ENCODE measurements around the gene SMAD5.

The SMAD5 gene

GRCh38 chr5:136222580-136223235 is 90.1 kb downstream of the SMAD5 start:
- Histone ChIP-seq H2AFZ (ENCODE audit: low read length) (no peak overlapping the region), H3K27me3 (replicated peaks; ENCODE audit: insufficient read depth, low read length) (no peaks in the 10 kb centered on the region), H3K36me3 (replicated peaks; ENCODE audit: insufficient read depth, low read length) (no peaks in the 10 kb centered on the region), H3K9me2 (replicated peaks; ENCODE audit: insufficient read depth, low read length) (no peaks in the 10 kb centered on the region), H3K4me1 (ENCODE audit: low read length) (no peaks in the 10 kb centered on the region), H3F3A (ENCODE audit: insufficient read depth, low read length) (no peaks in the 10 kb centered on the region), H4K20me1 (ENCODE audit: insufficient read depth, low read length) (no peaks in the 10 kb centered on the region), H3K79me2 (ENCODE audit: low read length) (no peaks in the 10 kb centered on the region), H3K27ac (ENCODE audit: low read length) (no peak overlapping the region), H3K4me3 (ENCODE audit: low read length) (no peak overlapping the region), H3K4me2 (ENCODE audit: low read depth, low read length) (no peak overlapping the region), H3K9me3 (replicated peaks; ENCODE audit: insufficient read depth, low read length) (no peaks in the 10 kb centered on the region), H3K9ac (ENCODE audit: low read length) (no peak overlapping the region)
- DNase-seq: no peak
- no peak for TF ChIP-seq CTCF (IDR thresholded peaks at IDR 0.05; ENCODE audit: low read length)
- TF ChIP-seq EZH2 (optimal IDR thresholded peaks at IDR 0.05; ENCODE audit: low read depth, low read length): no peak
- TF ChIP-seq EZH2phosphoT487 (IDR thresholded peaks at IDR 0.05; ENCODE audit: low read length): no peak

GRCh38 chr5:136225796-136226195 is 93.2 kb downstream of the SMAD5 start:
- no peaks in the 10 kb centered on the region for H3F3A ChIP-seq (ENCODE audit: insufficient read depth, low read length)
- no peak overlapping the region for H3K4me2 ChIP-seq (ENCODE audit: low read depth, low read length)
- H3K9ac ChIP-seq (ENCODE audit: low read length): no peak overlapping the region
- no peaks in the 10 kb centered on the region for H3K36me3 ChIP-seq (replicated peaks; ENCODE audit: insufficient read depth, low read length)
- no peak overlapping the region for H2AFZ ChIP-seq (ENCODE audit: low read length)
- no peaks in the 10 kb centered on the region for H3K27me3 ChIP-seq (replicated peaks; ENCODE audit: insufficient read depth, low read length)
- DNase-seq: no peak
- H4K20me1 ChIP-seq (ENCODE audit: insufficient read depth, low read length): no peaks in the 10 kb centered on the region
- H3K79me2 ChIP-seq (ENCODE audit: low read length): no peaks in the 10 kb centered on the region
- H3K9me2 ChIP-seq (replicated peaks; ENCODE audit: insufficient read depth, low read length): no peaks in the 10 kb centered on the region
- H3K27ac ChIP-seq (ENCODE audit: low read length): no peak overlapping the region
- H3K4me3 ChIP-seq (ENCODE audit: low read length): no peak overlapping the region
- no peaks in the 10 kb centered on the region for H3K9me3 ChIP-seq (replicated peaks; ENCODE audit: insufficient read depth, low read length)
- H3K4me1 ChIP-seq (ENCODE audit: low read length): no peaks in the 10 kb centered on the region
- TF ChIP-seq EZH2 (optimal IDR thresholded peaks at IDR 0.05; ENCODE audit: low read depth, low read length): no peak
- no peak for TF ChIP-seq CTCF (IDR thresholded peaks at IDR 0.05; ENCODE audit: low read length)
- no peak for TF ChIP-seq EZH2phosphoT487 (IDR thresholded peaks at IDR 0.05; ENCODE audit: low read length)

- no peaks in the 10 kb centered on the region for H3K9me2 ChIP-seq (replicated peaks; ENCODE audit: insufficient read depth, low read length)
- H3K36me3 ChIP-seq (replicated peaks; ENCODE audit: insufficient read depth, low read length): no peaks in the 10 kb centered on the region
- no peaks in the 10 kb centered on the region for H3K9me3 ChIP-seq (replicated peaks; ENCODE audit: insufficient read depth, low read length)
- no peak overlapping the region for H3K27ac ChIP-seq (ENCODE audit: low read length)
- H3K27me3 ChIP-seq (replicated peaks; ENCODE audit: insufficient read depth, low read length): no peaks in the 10 kb centered on the region
- no peaks in the 10 kb centered on the region for H3K79me2 ChIP-seq (ENCODE audit: low read length)
- H3K9ac ChIP-seq (ENCODE audit: low read length): no peak overlapping the region
- no peak for DNase-seq
- no peaks in the 10 kb centered on the region for H3K4me1 ChIP-seq (ENCODE audit: low read length)
- H4K20me1 ChIP-seq (ENCODE audit: insufficient read depth, low read length): no peaks in the 10 kb centered on the region
- no peak overlapping the region for H2AFZ ChIP-seq (ENCODE audit: low read length)
- TF ChIP-seq CTCF (IDR thresholded peaks at IDR 0.05; ENCODE audit: low read length) (no peak), EZH2phosphoT487 (IDR thresholded peaks at IDR 0.05; ENCODE audit: low read length) (no peak)
- no peak overlapping the region for H3K4me2 ChIP-seq (ENCODE audit: low read depth, low read length)
- no peak overlapping the region for H3K4me3 ChIP-seq (ENCODE audit: low read length)
- no peaks in the 10 kb centered on the region for H3F3A ChIP-seq (ENCODE audit: insufficient read depth, low read length)
Observed at GRCh38 chr5:136226401-136226800, 93.8 kb downstream of the SMAD5 start.
